GM18867 (cell line): ENCODE results near the gene AMACR.
A peak's percentile ranks its signal among the peaks of the same experiment; 100 is the strongest.
"Not testable (repeated sequence)": the region's sequence is repeated elsewhere in the genome, so short reads cannot be mapped to it uniquely, and the experiment has no call there.

Experiments
- ATAC-seq: cut with Tn5 transposase; IDR thresholded peaks from one replicate; pipeline ENCODE4 v1.9.1; 2021; ENCODE audit warnings: mild to moderate bottlenecking, moderate library complexity; ENCODE audit not compliant: unreplicated experiment

Gene AMACR

DNA sequence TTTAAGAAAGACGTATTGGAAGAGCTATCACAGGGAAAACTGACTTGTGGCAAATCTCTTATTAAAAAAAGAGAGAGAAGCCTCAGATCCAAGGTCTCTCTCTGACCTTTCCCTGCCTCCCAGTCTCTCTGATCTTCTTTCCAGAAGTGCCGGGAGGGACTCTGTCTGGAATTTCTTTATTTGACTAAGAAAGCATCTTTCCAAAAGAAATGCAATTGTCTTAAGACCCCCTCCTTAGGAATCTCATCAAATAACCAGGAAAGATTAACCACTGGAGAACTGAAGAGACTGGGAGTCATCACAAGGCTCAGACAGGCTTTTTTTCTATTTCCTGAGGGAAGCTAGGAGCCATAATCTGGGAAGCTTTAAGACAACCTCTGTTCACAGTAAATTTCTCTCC, 30.5 kb upstream of the AMACR start:
- no peak for ATAC-seq

GRCh38 chr5:34037726-34038125, 29.9 kb upstream of the AMACR start:
- no peak for ATAC-seq

GRCh38 chr5:34035756-34036155, 27.9 kb upstream of the AMACR start:
- ATAC-seq: no peak

GRCh38 chr5:34034534-34035327, 26.9 kb upstream of the AMACR start:
- no peak for ATAC-seq

- no peak for ATAC-seq
Measured at GRCh38 chr5:34031966-34032365, 24.1 kb upstream of the AMACR start.

GRCh38 chr5:34031117-34031516, 23.3 kb upstream of the AMACR start:
- no peak for ATAC-seq

DNA sequence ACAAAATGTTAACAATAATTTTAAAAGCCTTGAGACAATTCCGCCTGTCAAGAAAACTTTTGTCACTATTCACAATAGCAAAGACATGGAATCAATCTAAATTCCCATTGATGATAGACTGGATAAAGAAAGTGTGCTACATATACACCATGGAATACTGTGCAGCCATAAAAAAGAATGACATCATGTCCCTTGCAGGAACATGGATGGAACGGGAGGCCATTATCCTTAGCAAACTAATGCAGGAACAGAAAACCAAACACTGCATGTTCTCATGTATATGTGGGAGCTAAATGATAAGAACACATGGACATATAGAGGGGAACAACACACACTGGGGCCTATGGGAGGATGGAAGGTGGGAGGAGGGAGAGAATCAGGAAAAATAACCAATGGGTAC, 22.7 kb upstream of the AMACR start:
- not testable (repeated sequence) for ATAC-seq

- no peak for ATAC-seq
Measured at GRCh38 chr5:34030048-34030447, 22.2 kb upstream of the AMACR start.

- ATAC-seq: no peak
Measured at GRCh38 chr5:34028349-34028748, 20.5 kb upstream of the AMACR start.

- ATAC-seq: no peak
Measured at GRCh38 chr5:34026089-34026761, 18.4 kb upstream of the AMACR start.

DNA sequence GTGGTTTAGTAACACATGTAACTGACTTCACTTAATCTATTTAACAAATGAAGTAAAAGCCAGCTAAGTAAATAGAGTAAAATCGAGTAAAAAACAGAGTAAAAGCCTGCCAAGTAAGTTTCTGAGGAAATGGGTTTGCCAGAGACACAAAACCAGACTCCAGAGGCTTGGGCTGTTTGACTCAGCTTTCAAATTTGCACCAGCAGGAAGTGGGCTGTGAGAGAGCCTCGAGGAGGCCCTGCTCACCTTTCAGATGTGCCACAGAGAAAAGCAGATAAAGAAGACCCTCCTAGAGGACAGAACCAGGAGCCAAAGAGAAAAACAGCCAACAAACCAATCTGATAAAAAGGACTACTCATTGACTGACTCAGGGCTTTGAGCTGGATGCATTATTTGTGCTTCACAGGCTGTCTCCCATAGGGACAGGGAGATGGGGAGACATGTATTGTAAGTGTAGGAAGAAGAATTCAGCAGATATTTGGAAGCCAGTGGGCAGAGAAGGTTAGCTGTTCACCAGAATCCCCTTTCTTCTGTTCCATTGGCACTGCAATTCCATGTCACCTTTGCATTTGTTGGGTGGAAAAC, 14.4 kb upstream of the AMACR start:
- ATAC-seq: peak; percentile 77

DNA sequence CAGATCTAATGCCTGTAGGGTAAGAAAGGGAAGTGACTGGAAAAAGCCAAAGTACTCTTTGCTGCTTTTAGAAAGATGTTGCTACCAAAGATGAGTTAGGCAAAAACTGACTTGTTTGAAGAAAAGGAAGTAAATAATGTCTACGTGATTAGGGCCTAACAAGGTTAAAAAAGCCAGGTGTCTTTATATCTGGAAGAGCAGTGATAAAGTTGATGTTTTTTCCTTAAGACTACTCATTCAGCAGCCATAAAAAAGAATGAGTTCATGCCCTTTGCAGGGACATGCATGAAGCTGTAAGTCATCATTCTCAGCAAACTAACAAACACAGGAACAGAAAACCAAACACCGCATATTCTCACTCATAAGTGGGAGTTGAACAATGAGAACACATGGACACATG, 13.5 kb upstream of the AMACR start:
- no peak for ATAC-seq

GRCh38 chr5:34020726-34021125, 12.9 kb upstream of the AMACR start:
- ATAC-seq: no peak

DNA sequence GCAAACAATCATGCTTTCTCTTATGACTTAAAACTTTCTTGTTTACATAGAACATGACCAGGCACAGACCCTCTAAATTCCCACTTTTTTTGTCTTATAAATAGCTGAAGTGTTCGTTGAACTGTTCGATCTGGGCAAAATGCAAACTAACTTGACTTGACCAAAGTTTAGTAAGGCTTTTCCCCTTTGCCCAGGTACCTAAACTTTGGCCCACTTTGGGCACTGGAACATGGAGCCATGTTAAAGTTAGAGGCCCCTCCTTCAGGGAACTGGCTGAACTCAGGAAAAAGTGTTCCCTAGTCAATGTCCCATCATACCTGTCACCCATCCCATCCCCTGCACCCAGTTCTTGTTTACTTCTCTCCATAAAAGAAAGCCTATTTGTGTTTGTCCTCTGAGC, 9.4 kb upstream of the AMACR start:
- no peak for ATAC-seq

DNA sequence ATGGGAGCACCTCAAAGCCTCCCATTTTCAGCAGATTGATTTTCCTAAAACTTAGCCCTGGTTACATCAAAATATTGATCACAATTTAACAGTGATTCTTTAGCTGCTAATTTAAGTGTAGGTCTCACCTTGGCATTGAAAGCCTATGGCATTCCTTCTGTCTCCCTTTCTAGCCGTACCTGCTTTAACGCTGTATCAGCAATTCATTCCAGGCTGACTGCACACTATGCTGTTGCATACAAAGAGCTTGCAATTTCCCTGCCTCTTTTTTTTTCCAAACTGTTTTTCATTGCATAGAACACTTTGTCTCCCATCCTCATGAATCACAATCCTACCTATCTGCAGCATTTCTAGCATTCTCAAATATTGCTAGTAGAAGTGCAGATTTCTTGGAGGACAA, 8.9 kb upstream of the AMACR start:
- ATAC-seq: no peak

- no peak for ATAC-seq
Measured at GRCh38 chr5:34016222-34016621, 8.4 kb upstream of the AMACR start.

- no peak for ATAC-seq
Measured at GRCh38 chr5:34015120-34015822, 7.4 kb upstream of the AMACR start.

DNA sequence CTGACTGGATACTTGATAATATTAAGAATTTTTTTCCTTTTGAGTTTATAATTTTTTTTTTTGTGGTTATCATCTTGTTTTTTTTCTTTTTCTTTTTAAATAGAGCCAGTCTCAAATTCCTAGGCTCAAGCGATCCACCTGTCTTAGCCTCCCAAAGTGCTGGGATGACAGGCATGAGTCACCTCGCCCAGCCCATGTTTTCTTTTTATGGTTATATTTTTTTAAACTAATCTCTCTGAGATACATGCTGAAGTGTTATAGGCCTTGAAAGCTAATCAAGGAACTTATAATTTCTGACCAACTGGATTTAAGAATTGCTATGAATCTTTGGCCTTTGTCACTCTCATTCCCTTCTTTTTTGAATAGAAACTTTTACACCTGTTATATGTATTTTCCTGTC, 6.8 kb upstream of the AMACR start:
- no peak for ATAC-seq

GRCh38 chr5:34013547-34013946, 5.7 kb upstream of the AMACR start:
- ATAC-seq: no peak

GRCh38 chr5:34012791-34013190, 4.9 kb upstream of the AMACR start:
- no peak for ATAC-seq

- ATAC-seq: no peak
Measured at GRCh38 chr5:34011536-34011935, 3.7 kb upstream of the AMACR start.

DNA sequence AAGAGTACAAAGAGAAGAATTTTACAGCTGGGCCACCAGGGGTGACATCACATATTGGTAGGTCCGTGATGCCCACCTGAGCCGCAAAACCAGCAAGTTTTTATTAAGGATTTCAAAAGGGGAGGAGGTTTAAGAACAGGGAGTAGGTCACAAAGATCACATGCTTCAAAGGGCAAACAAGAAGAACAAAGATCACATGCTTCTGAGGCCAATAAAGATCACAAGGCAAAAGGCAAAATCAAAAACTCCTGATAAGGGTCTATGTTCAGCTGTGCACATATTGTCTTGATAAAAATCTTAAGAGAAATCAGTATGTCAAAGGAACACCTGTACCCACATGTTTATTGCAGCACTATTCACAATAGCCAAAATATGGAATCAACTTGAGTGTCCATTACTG, 2.3 kb upstream of the AMACR start:
- ATAC-seq: not testable (repeated sequence)
